ENCODE data around the gene FGF6.

Gene FGF6

DNA sequence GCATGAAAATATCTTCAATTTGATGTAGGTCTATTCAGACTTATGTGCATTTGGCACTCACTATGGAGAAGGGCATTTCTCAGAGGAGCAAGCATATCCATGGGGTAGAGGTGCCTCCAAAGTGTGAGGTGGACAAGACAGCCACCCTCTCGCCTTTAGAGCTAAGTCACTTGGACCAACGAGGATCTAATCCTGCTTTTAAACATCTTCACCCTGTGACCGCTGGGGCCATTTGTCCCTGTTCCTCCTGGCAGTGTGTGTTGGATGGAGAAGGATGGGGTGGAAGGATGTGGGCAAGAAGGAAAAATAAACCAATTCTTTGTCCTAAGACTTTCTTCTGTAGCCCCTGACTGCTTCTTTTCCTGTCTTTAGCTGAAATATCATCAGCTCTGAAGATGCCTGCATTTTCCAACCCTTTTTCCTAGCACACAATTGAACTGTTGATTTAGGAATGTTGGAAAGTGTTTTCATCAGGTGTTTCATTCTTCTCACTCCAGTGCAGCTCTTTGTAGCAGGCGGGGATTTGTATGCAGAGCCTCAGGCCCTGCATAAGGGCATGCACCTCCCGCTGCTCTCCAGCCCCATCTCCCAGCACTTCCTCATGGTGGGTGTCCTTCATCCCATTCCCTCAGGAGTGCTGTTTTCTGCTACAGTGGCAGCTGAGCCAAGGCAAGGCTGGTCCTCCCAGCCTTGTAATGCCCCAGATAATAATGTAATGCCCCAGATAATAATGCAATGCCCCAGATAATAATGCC is 5.3 kb downstream of the FGF6 start:
- Histone ChIP-seq H3F3A (ENCODE audit: insufficient read depth, low read length) (no peaks in the 10 kb centered on the region), H3K4me1 (ENCODE audit: low read length) (0 out of 2 replicates have a peak, but pooled peaks cover 7% of the 10 kb centered on the region), H3K9me3 (replicated peaks; ENCODE audit: insufficient read depth, low read length) (no peaks in the 10 kb centered on the region), H3K27ac (ENCODE audit: low read length) (no peak overlapping the region), H3K4me2 (ENCODE audit: low read depth, low read length) (no peak overlapping the region), H2AFZ (ENCODE audit: low read length) (no peak overlapping the region), H3K36me3 (replicated peaks; ENCODE audit: insufficient read depth, low read length) (no peaks in the 10 kb centered on the region), H3K9ac (ENCODE audit: low read length) (no peak overlapping the region), H3K79me2 (ENCODE audit: low read length) (no peaks in the 10 kb centered on the region), H4K20me1 (ENCODE audit: insufficient read depth, low read length) (no peaks in the 10 kb centered on the region), H3K27me3 (replicated peaks; ENCODE audit: insufficient read depth, low read length) (0 out of 2 replicates have a peak, but pooled peaks cover 6% of the 10 kb centered on the region), H3K9me2 (replicated peaks; ENCODE audit: insufficient read depth, low read length) (no peaks in the 10 kb centered on the region), H3K4me3 (ENCODE audit: low read length) (no peak overlapping the region)
- no peak for DNase-seq
- no peak for TF ChIP-seq EZH2 (optimal IDR thresholded peaks at IDR 0.05; ENCODE audit: low read depth, low read length)
- TF ChIP-seq, protein P1, sequence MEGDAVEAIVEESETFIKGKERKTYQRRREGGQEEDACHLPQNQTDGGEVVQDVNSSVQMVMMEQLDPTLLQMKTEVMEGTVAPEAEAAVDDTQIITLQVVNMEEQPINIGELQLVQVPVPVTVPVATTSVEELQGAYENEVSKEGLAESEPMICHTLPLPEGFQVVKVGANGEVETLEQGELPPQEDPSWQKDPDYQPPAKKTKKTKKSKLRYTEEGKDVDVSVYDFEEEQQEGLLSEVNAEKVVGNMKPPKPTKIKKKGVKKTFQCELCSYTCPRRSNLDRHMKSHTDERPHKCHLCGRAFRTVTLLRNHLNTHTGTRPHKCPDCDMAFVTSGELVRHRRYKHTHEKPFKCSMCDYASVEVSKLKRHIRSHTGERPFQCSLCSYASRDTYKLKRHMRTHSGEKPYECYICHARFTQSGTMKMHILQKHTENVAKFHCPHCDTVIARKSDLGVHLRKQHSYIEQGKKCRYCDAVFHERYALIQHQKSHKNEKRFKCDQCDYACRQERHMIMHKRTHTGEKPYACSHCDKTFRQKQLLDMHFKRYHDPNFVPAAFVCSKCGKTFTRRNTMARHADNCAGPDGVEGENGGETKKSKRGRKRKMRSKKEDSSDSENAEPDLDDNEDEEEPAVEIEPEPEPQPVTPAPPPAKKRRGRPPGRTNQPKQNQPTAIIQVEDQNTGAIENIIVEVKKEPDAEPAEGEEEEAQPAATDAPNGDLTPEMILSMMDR (IDR thresholded peaks at IDR 0.05; ENCODE audit: low read length), result no peak
- no peak for TF ChIP-seq EZH2phosphoT487 (IDR thresholded peaks at IDR 0.05; ENCODE audit: low read length)

DNA sequence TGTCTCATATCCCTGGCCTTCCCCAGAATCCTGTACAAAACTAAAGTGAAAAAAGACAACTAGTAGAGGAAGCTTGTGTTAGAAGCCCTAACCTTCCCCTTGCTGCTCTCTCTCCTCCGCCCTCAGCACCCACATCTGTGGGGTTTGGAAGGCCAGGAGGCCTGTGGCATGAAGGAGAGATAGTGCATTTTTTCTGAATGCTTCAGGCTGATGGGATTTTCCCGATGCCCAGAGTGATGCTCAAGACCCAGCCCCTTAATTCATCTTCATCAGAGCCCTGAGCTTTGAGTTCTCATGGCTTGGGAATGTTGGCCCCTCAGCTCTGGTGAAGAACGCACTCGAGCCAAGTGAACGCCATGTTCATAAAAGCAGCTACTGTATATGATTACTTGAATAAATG is 5.9 kb downstream of the FGF6 start:
- Histone ChIP-seq H3K4me2 (ENCODE audit: low read depth, low read length) (no peak overlapping the region), H3K79me2 (ENCODE audit: low read length) (no peaks in the 10 kb centered on the region), H3F3A (ENCODE audit: insufficient read depth, low read length) (no peaks in the 10 kb centered on the region), H3K9ac (ENCODE audit: low read length) (no peak overlapping the region), H3K4me3 (ENCODE audit: low read length) (no peak overlapping the region), H2AFZ (ENCODE audit: low read length) (no peak overlapping the region), H3K9me3 (replicated peaks; ENCODE audit: insufficient read depth, low read length) (no peaks in the 10 kb centered on the region), H3K27ac (ENCODE audit: low read length) (no peak overlapping the region), H3K27me3 (replicated peaks; ENCODE audit: insufficient read depth, low read length) (0 out of 2 replicates have a peak, but pooled peaks cover 6% of the 10 kb centered on the region), H3K36me3 (replicated peaks; ENCODE audit: insufficient read depth, low read length) (no peaks in the 10 kb centered on the region), H3K4me1 (ENCODE audit: low read length) (0 out of 2 replicates have a peak, but pooled peaks cover 7% of the 10 kb centered on the region), H3K9me2 (replicated peaks; ENCODE audit: insufficient read depth, low read length) (no peaks in the 10 kb centered on the region), H4K20me1 (ENCODE audit: insufficient read depth, low read length) (no peaks in the 10 kb centered on the region)
- TF ChIP-seq EZH2phosphoT487 (IDR thresholded peaks at IDR 0.05; ENCODE audit: low read length), result no peak
- TF ChIP-seq, protein P1 (IDR thresholded peaks at IDR 0.05; ENCODE audit: low read length), result no peak
- TF ChIP-seq EZH2 (optimal IDR thresholded peaks at IDR 0.05; ENCODE audit: low read depth, low read length), result no peak
- DNase-seq, result no peak

DNA sequence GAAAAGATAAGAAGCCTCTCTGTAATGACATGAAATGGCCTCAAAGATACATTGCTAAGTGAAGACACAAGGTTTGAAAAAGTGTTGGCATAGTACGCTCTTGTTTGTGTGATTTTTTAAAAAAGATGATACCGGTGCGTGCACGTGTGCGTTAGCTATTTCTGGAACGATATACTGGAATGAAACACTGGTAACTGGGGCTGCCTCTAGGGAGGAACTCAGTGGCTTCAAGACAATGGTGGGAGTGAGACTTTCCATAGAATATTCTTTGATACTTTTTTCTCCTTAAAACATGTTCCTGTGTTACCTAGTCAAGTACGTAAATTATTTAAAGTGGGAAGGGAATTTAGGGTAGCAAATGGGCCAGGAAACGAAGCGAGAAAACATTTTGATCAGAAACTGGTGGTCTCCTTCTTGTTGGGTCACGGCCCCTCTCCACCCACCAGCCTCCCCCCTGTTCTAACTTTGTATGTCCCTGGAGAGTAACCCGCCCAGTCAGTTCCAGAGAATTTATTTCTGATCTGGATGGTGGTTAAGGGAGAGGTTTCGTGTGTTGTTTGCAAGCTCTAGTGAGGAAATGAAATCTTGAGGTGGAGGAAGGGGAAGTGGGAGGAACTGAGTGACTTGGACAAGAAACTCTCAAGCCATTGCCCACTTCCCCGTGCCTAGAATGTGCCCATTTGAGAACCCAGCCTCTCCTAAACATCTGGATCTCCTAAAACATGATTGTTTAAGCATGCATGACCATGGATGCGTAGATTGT is 6.6 kb downstream of the FGF6 start:
- Histone ChIP-seq H3K4me1 (ENCODE audit: low read length) (0 out of 2 replicates have a peak, but pooled peaks cover 7% of the 10 kb centered on the region), H3K4me3 (ENCODE audit: low read length) (no peak overlapping the region), H3K79me2 (ENCODE audit: low read length) (no peaks in the 10 kb centered on the region), H3K27ac (ENCODE audit: low read length) (no peak overlapping the region), H4K20me1 (ENCODE audit: insufficient read depth, low read length) (no peaks in the 10 kb centered on the region), H3K36me3 (replicated peaks; ENCODE audit: insufficient read depth, low read length) (no peaks in the 10 kb centered on the region), H2AFZ (ENCODE audit: low read length) (no peak overlapping the region), H3F3A (ENCODE audit: insufficient read depth, low read length) (no peaks in the 10 kb centered on the region), H3K9ac (ENCODE audit: low read length) (no peak overlapping the region), H3K4me2 (ENCODE audit: low read depth, low read length) (no peak overlapping the region), H3K9me2 (replicated peaks; ENCODE audit: insufficient read depth, low read length) (no peaks in the 10 kb centered on the region), H3K27me3 (replicated peaks; ENCODE audit: insufficient read depth, low read length) (0 out of 2 replicates have a peak, but pooled peaks cover 6% of the 10 kb centered on the region), H3K9me3 (replicated peaks; ENCODE audit: insufficient read depth, low read length) (no peaks in the 10 kb centered on the region)
- TF ChIP-seq EZH2 (optimal IDR thresholded peaks at IDR 0.05; ENCODE audit: low read depth, low read length), result no peak
- TF ChIP-seq, protein P1 (IDR thresholded peaks at IDR 0.05; ENCODE audit: low read length), result no peak
- no peak for DNase-seq

All from MM.1S (cell line).